GM20000 (cell line): Measurements from ENCODE around the gene TMPRSS3.

Experiments used
- DNase-seq: peaks from one replicate; pipeline ENCODE4 v3.0.0; 2012; ENCODE audit warnings: low spot score
- TF ChIP-seq, protein P1 (sequence below): IDR thresholded peaks from 2 replicates; pipeline ENCODE4 v1.5.1; 2012; ENCODE audit warnings: mild to moderate bottlenecking, control low read depth; ENCODE audit errors: extremely low read depth, missing control alignments

The TMPRSS3 gene

DNA sequence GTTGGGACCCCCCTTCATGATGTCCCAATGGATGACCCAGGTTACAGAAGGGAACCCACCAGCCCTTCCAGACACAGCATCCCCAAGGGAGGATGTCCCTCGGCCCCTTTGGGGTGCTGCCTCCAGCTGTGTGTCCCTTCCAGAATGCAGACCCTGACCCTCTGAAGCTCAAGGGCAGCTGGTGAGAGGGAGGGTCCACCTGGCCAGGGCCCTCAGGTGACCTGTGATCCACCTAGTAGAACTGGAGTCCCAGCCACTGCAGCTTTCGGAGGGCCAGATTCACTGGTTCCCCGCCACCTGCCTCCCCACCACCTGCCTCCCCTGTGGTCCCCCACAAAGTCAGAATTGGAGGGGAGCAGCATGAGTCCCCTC lies 19.9 kb downstream of the TMPRSS3 start:
- TF ChIP-seq, protein P1, sequence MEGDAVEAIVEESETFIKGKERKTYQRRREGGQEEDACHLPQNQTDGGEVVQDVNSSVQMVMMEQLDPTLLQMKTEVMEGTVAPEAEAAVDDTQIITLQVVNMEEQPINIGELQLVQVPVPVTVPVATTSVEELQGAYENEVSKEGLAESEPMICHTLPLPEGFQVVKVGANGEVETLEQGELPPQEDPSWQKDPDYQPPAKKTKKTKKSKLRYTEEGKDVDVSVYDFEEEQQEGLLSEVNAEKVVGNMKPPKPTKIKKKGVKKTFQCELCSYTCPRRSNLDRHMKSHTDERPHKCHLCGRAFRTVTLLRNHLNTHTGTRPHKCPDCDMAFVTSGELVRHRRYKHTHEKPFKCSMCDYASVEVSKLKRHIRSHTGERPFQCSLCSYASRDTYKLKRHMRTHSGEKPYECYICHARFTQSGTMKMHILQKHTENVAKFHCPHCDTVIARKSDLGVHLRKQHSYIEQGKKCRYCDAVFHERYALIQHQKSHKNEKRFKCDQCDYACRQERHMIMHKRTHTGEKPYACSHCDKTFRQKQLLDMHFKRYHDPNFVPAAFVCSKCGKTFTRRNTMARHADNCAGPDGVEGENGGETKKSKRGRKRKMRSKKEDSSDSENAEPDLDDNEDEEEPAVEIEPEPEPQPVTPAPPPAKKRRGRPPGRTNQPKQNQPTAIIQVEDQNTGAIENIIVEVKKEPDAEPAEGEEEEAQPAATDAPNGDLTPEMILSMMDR = no peak

DNA sequence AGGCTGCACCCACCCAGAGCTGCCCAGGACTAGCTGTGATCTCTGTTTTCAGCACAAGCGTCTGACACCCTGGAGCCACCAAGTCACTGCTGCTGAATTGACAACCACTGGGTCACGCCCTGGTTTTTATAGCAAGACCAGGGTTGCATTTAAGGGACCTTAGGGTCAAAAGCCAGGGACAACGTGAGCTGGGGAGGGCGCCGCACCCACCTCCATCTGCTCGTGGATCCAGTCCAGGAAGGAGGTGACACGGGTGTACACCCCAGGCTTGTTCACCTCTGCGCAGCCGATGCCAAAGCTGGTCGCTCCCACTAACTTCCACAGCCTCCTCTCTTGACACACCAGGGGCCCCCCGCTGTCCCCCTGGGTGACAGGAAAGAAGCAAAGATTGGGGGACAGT lies 20.3 kb downstream of the TMPRSS3 start:
- TF ChIP-seq, protein P1 = no peak
- DNase-seq = no peak

More for the DNA sequence above, 19.9 kb downstream of the TMPRSS3 start:
- DNase-seq = no peak

DNA sequence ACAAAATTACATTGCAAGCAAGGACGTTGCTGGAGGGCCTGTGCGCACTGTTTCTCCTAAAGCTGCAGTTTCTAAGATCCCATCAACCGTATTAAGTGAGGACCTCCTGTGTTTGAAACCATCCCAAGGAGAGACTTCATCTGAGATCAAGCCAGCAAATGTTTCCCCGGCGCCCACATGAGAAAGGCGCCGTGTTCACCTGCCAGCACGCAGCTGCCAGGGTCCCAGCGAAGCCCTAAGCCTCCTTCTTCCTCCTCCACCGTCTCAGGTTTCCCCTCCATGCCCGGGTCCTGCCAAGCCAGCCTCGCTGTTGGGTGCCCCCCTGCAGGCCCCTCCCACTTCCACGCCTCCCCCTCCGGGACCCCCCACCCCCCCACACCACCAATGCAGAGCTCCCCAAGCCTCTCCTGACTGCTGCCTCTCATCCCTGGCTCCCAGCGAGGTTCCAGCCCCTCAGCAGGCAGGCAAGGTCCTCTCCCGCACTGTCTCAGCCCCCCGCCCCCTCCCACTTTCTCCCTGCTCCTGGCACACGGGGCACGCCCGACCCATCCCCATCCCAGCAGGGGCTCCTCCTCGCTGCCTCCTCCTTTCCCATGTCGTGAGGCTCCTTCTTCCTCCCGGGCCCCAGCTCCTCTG lies 20.9 kb downstream of the TMPRSS3 start:
- TF ChIP-seq, protein P1 = no peak
- DNase-seq = no peak

DNA sequence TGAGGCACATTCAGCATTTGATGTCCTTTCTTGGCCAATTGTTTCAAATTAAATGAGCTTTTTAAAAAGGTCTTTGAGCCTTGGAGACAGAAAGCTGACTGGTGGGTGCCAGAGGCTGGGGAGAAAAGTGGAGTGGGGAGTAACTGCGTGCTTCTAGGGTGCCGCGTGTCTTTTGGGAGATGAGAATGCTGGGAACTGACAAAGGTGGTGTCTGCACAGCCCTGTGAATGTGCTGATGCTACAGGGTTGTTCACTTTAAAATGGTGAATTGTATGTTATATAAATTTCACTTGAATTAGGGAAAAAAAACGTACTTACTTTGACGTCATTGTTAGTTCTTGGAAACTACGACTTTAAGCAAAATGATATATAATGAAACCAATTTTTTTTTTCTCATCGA lies 21.4 kb downstream of the TMPRSS3 start:
- TF ChIP-seq, protein P1 = no peak
- no peak for DNase-seq

DNA sequence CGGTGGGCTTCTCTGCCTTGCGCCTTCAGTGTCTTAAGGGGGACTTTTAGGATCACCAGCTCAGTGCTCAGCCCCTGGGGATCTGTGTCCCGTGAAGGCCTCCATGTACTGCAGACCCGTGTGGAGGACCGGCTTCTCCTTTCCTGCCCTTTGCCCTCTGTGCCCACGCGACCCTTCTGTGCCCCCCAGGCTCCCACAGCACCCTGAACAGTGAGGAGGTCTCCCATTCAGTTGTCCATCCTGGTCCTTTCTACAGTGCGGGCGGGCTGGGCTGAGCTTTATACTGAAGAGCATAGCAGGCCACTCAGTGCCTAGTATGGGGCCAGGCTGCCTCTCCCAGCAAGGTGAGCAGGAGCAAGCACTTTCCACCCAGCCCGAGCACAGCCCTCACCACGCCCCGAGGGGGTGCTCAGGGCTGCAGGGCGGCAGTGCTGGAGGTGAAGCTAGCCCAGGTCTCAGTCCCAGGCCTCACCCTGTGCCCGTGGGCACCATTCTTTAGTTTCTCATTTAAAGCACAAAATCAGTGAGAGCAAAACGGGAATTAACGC lies 21.9 kb downstream of the TMPRSS3 start:
- DNase-seq = no peak
- TF ChIP-seq, protein P1 = no peak

DNA sequence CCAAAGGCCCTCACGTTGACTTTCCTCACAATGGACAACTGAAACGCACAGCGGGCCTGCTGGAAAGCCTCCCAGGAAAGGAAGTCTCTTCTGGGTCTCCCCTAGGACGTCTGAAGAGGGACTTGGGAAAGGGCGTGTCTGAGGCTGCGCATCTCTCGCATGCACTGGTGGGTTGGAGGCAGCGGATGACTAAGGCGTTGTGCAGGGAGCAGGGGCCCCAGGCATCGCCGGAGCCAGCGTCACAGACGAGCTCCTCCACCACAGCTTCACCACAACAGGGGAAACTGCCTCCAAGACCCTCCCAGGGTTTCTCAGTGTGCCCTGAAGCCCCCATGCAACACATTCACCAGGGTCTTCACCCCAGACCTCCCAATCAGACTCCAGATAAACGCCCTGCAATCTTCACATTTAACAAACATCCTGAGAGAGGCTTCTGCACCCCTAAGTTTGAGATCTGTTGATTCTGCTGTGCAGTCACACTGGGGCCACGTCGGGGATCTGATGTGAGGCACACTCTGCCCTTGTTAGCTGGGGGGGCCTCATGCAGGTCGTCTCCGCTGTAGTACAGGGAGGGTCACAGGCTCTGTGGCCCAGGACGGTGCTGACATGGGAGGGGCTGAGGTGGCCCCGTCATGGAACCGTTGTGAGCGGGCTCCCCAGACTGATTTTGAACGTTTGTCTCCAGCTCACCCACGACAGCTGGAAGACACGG lies 22.5 kb downstream of the TMPRSS3 start:
- TF ChIP-seq, protein P1 = no peak
- no peak for DNase-seq

DNA sequence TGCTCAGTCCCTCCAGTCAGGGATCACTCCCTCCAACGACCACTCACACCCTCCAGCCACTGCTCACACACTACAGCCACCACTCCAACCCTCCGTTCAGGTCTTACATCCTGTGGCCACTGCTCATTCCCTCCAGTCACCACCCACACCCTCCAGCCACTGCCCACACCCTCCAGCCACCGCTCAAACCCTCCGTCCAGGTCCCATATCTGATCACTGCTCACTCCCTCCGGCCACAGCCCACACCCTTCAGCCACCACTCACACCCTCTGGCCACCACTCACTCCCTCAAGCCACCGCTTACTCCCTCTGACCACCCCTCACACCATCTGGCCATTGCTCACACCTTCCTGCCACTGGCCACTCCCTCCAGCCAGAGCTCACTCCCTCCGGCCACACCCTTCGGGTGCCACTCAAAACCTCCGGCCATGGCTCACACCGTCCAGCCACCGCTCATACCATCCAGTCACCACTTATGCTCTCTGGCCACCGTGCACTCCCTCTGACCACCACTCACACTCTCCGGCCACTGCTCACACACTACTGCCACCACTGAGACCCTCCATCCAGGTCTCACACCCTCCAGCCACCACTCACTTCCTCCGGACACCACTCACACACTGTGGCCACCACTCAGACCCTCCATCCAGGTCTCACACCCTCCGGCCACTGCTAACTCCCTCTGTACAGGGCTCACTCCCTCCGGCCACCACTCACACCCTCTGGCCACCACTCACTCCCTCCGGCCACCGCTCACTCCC lies 24.8 kb downstream of the TMPRSS3 start:
- no peak for DNase-seq
- TF ChIP-seq, protein P1 = no peak
